ENCODE data around the gene ZYG11B.

ZYG11B gene

DNA sequence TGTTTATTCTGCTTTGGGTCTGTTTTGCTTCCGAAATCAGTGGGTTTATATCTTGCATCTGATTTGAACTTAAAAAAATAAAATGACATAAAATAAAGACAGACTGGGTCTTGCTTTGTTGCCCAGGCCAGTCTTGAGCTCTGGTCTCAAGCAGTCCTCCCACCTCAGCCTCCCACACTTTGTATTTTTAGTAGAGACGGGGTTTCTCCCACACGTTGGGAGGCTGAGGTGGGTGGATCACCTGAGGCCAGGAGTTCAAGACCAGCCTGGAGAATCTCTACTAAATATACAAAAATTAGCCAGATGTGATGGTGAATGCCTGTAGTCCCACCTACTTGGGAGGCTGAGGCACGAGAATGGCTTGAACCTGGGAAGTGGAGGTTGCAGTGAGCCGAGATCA, 122.2 kb downstream of the ZYG11B start:
- Histone ChIP-seq H3K36me3 (ENCODE audit: control insufficient read depth, insufficient read depth, low read length) (no peaks in the 10 kb centered on the region), H3K27me3 (replicated peaks; ENCODE audit: control insufficient read depth, insufficient read depth, low read length) (no peaks in the 10 kb centered on the region), H3K4me3 (replicated peaks; ENCODE audit: low read depth, low read length) (no peak overlapping the region)
- TF ChIP-seq, protein P1, sequence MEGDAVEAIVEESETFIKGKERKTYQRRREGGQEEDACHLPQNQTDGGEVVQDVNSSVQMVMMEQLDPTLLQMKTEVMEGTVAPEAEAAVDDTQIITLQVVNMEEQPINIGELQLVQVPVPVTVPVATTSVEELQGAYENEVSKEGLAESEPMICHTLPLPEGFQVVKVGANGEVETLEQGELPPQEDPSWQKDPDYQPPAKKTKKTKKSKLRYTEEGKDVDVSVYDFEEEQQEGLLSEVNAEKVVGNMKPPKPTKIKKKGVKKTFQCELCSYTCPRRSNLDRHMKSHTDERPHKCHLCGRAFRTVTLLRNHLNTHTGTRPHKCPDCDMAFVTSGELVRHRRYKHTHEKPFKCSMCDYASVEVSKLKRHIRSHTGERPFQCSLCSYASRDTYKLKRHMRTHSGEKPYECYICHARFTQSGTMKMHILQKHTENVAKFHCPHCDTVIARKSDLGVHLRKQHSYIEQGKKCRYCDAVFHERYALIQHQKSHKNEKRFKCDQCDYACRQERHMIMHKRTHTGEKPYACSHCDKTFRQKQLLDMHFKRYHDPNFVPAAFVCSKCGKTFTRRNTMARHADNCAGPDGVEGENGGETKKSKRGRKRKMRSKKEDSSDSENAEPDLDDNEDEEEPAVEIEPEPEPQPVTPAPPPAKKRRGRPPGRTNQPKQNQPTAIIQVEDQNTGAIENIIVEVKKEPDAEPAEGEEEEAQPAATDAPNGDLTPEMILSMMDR (IDR thresholded peaks at IDR 0.05; ENCODE audit: insufficient read depth, low read length, poor library complexity, severe bottlenecking) = no peak
- no peak for DNase-seq (ENCODE audit: extremely low read depth, insufficient read length)

DNA sequence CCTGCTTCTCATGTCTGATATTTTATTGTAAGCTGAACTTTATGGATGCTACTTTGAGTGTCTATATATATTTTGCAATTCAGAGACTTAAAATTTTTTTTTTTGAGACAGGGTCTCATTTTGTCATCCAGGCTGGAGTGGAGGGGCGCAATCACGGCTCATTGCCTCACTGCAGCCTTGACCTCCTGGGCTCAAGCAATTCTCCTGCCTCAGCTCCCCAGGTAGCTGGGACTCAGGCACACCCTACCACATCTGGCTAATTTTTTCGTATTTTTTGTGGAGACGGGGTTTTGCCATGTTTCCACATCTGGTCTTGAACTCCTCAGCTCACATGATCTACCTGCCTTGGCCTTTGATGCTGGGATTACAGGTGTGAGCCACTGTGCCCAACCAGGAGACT, 124.7 kb downstream of the ZYG11B start:
- Histone ChIP-seq H3K27me3 (replicated peaks; ENCODE audit: control insufficient read depth, insufficient read depth, low read length) (no peaks in the 10 kb centered on the region), H3K4me3 (replicated peaks; ENCODE audit: low read depth, low read length) (no peak overlapping the region), H3K36me3 (ENCODE audit: control insufficient read depth, insufficient read depth, low read length) (peaks cover 2% of the 10 kb centered on the region; the same call in 1 of the 2 replicates)
- TF ChIP-seq, protein P1 (IDR thresholded peaks at IDR 0.05; ENCODE audit: insufficient read depth, low read length, poor library complexity, severe bottlenecking) = no peak
- no peak for DNase-seq (ENCODE audit: extremely low read depth, insufficient read length)

GRCh38 chr1:52852854-52853253, 126.6 kb downstream of the ZYG11B start:
- no peak for DNase-seq (ENCODE audit: extremely low read depth, insufficient read length)
- H3K4me3 ChIP-seq (replicated peaks; ENCODE audit: low read depth, low read length) = no peak overlapping the region
- no peaks in the 10 kb centered on the region for H3K27me3 ChIP-seq (replicated peaks; ENCODE audit: control insufficient read depth, insufficient read depth, low read length)
- peaks cover 5% of the 10 kb centered on the region for H3K36me3 ChIP-seq (ENCODE audit: control insufficient read depth, insufficient read depth, low read length)
- TF ChIP-seq, protein P1 (IDR thresholded peaks at IDR 0.05; ENCODE audit: insufficient read depth, low read length, poor library complexity, severe bottlenecking) = no peak

DNA sequence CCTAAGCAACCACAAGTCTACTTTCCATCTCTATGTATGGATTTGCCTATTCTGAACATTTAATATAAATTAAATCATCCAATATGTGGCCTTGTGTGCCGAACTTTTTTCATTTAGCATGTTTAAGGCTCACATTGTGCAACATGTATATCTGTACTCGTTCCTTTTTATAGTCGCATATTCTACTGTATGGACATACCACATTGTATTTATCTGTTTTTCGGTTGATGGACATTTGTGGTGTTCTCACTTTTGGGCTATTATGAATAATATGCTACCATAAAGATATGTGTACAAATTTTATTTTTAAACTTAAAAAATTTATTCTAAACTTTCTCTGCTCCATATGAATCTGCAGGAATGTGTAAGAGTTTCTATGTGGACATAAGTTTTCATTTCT, 129.3 kb downstream of the ZYG11B start:
- TF ChIP-seq, protein P1 (IDR thresholded peaks at IDR 0.05; ENCODE audit: insufficient read depth, low read length, poor library complexity, severe bottlenecking) = no peak
- no peak overlapping the region for H3K4me3 ChIP-seq (replicated peaks; ENCODE audit: low read depth, low read length)

DNA sequence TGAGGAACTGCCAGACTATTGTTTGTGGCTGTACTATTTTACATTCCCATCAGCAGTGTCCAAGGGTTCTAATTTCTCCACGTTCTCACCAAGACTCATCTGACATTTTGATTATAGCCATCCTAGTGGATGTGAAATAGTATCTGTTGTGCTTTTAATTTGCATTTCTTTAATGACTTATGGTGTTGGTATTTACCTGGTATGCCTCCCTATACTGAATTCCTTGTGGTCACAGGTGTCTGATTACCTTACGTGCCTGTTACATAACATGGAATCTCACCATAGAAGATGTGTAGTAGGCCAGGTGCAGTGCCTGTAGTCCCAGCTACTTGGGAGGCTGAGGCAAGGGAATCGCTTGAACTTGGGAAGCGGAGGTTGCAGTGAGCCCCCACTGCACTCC, 129.8 kb downstream of the ZYG11B start:
- no peak for DNase-seq (ENCODE audit: extremely low read depth, insufficient read length)
- TF ChIP-seq, protein P1 (IDR thresholded peaks at IDR 0.05; ENCODE audit: insufficient read depth, low read length, poor library complexity, severe bottlenecking) = no peak
- H3K4me3 ChIP-seq (replicated peaks; ENCODE audit: low read depth, low read length) = no peak overlapping the region
- H3K27me3 ChIP-seq (replicated peaks; ENCODE audit: control insufficient read depth, insufficient read depth, low read length) = no peaks in the 10 kb centered on the region
- peaks cover 5% of the 10 kb centered on the region for H3K36me3 ChIP-seq (ENCODE audit: control insufficient read depth, insufficient read depth, low read length)

More for the DNA sequence above, 129.3 kb downstream of the ZYG11B start:
- peaks cover 5% of the 10 kb centered on the region for H3K36me3 ChIP-seq (ENCODE audit: control insufficient read depth, insufficient read depth, low read length)
- H3K27me3 ChIP-seq (replicated peaks; ENCODE audit: control insufficient read depth, insufficient read depth, low read length) = no peaks in the 10 kb centered on the region
- DNase-seq (ENCODE audit: extremely low read depth, insufficient read length) = no peak

DNA sequence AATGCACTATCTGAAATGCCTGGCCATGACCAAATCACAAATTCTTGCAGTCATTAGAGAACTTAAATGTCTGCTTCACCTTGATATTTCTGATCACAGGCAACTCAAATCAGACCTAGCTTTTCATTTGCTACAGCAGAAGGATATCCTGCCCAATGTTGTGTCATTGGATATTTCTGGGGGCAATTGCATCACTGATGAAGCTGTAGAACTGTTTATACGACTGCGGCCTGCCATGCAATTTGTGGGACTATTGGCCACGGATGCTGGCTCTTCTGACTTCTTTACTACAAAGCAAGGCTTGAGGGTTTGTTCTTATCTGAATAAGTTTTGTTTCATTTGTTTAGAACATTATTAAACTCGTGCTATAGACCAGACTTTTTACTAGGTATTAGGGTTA, 131.2 kb downstream of the ZYG11B start:
- no peak for DNase-seq (ENCODE audit: extremely low read depth, insufficient read length)
- Histone ChIP-seq H3K27me3 (replicated peaks; ENCODE audit: control insufficient read depth, insufficient read depth, low read length) (no peaks in the 10 kb centered on the region), H3K4me3 (replicated peaks; ENCODE audit: low read depth, low read length) (no peak overlapping the region), H3K36me3 (ENCODE audit: control insufficient read depth, insufficient read depth, low read length) (peaks cover 5% of the 10 kb centered on the region)
- TF ChIP-seq, protein P1 (IDR thresholded peaks at IDR 0.05; ENCODE audit: insufficient read depth, low read length, poor library complexity, severe bottlenecking) = no peak

Measured in GM06990 (cell line).